Pancreas (tissue), 10 donors: Measurements from ENCODE around the gene NFKBIZ. TPM values are rescaled to one million over a fixed set of nuclear protein-coding genes. Genes with fewer than 3 reads are reported as not detected.

Source experiments
- ATAC-seq, 4 donors: fragments of 200-7000 bp; cut with Tn5 transposase; one replicate each; pipeline versions ENCODE4 v1.8.0 to v1.9.1; 2020; ENCODE audit warnings: mild to moderate bottlenecking in 4 of 4, moderate library complexity in 4 of 4
- DNase-seq, 6 donors: peaks; one replicate each; pipeline ENCODE4 v3.0.0-alpha.2; 2020
- FAIRE-seq: peaks from 2 replicates; lab custom pipeline; 2012; peaks lifted over from hg19 to GRCh38; lab: Jason Lieb, UNC
- H3K27ac ChIP-seq, 4 donors: fragments of 200-600 bp; sonication (generic); 1 replicate in 3 of 4; 2 replicates in 1 of 4; pipeline versions ENCODE4 v1.5.0 to v1.8.0; 2020
- H3K27me3 ChIP-seq, 4 donors: fragments of 200-600 bp; one replicate each; pipeline ENCODE4 v1.8.0; 2021
- H3K36me3 ChIP-seq, 3 donors: fragments of 200-600 bp; sonication (generic) in 1 of 3; one replicate each; pipeline versions ENCODE4 v1.5.0 to v1.8.0; 2020 to 2021
- H3K4me1 ChIP-seq, 3 donors: fragments of 200-600 bp; one replicate each; pipeline ENCODE4 v1.8.0; 2021
- H3K4me3 ChIP-seq, 4 donors: fragments of 200-600 bp; sonication (generic) in 2 of 4; one replicate each; pipeline versions ENCODE4 v1.5.0 to v1.8.0; 2020 to 2021
- H3K9me3 ChIP-seq, 4 donors: fragments of 200-600 bp; one replicate each; pipeline ENCODE4 v1.8.0; 2021
- WGBS, 2 donors: extraction: QIAGEN DNeasy Blood & Tissue Kit; methylation state at CpG; one replicate each; pipeline ENCODE4 v1.1.7; 2013; 5-methylcytosine and 5-hydroxymethylcytosine counted together
- intact Hi-C, 3 donors: fragments of 100-400 bp; cut with DNase I; formaldehyde crosslinking; loops; one replicate each; pipeline versions ENCODE4 v1.11.1 to v1.14.2; 2022
- polyA plus RNA-seq, 2 donors: library from polyadenylated mRNA; stranded (reverse); fragments of 200-250 nt; gene quantifications; one replicate each; pipeline ENCODE4 v1.2.3, GENCODE V29; 2013
- total RNA-seq, 6 donors: library from RNA; stranded (reverse); fragmentation: NEBNext Ultra II Directional in 4 of 6; extraction: Animal tissue kit (Norgen Biotek cat#: 25700) in 4 of 6; gene quantifications; one replicate each; pipeline versions ENCODE4 v1.2.1 to v1.2.4, GENCODE V29; 2021 to 2023
- TF ChIP-seq, protein P1 (sequence below), 4 donors: fragments of 200-600 bp; sonication (generic) in 3 of 4; IDR thresholded peaks; one replicate each; pipeline versions ENCODE4 v1.5.0 to v1.8.0; 2021; ENCODE audit warnings: antibody characterized with exemption in 4 of 4
- donor health status: healthy with polysubstance abuse.
- donor health status: DM: no; HTN: no; CAD: no; lungs with moderate emphysema.
- donor health status: DM: no; HTN: no; CAD: no.
- donor health status: control.
- donor health status: control.
- donor health status: Bipolar disorder and iron deficiency.
- donor health status: DM: yes; HTN: yes; CAD: no.
- donor health status: DM: no; HTN: no; CAD: no.
- donor health status: DM: no; HTN: no; CAD: no.
- donor health status: DM: yes; HTN: yes; CAD: no.

Gene NFKBIZ
- total and polyA plus RNA-seq, 8 donors: 16.5 to 90.7 (median 30.3) TPM

DNA sequence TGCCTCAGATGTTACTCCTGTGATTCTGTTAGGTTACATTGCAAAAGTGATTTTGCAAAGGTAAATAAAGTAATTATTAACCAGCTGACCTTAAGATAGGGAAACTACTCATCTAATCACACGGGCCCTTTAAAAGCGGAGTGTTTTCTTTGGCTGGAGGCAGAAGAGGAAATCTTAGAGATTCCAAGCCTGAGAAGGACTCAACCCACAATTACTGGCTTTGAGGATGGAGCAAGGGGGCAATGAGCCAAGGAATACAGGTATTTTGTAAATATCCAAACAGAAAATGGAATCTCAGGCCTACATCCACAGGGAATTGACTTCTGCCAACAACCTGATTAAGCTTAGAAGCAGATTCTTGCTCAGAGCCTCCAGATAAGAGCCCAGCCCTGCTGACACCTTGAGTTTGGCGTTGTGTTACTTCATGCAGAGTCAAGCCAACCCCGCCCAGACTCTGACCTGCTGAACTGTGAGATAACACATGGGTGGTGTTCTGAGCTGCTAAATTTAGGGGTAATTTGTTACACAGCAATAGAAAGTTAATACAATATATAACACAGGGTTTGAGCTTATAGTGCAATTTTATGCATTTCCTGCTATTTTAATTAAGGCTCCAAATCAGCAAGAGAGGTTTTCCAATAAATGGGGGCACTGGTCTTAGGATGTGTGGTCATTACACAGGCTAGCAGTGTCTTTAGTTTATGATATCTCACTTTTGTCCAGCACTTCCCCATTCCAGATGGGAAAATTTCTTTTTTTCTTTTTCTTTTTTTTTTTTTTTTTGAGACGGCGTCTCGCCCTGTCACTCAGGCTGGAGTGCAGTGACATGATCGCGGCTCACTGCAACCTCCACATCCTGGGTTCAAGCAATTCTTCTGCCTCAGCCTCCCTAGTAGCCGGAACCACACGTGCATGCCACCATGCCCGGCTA, 19.5 kb downstream of the NFKBIZ start:
- H3K4me3 ChIP-seq: no peak overlapping the region
- intact Hi-C loops: no loop called here
- no peaks in the 10 kb centered on the region for H3K9me3 ChIP-seq
- DNase-seq (peak in 1 of 6 donors; percentile 62), FAIRE-seq (no peak), ATAC-seq (peak; percentile 71 to 76 (median 74))
- H3K27me3 ChIP-seq: no peaks in the 10 kb centered on the region
- peak overlapping the region in 2 of 4 donors; percentile 42 to 64 for H3K27ac ChIP-seq
- WGBS, 2 donors: 66 to 73% methylated on average over 12 of the region's 12 CpGs
- peaks cover 0 to 26% (median 4%) of the 10 kb centered on the region in 3 donors for H3K4me1 ChIP-seq
- H3K36me3 ChIP-seq: no peaks in the 10 kb centered on the region
- TF ChIP-seq, protein P1, sequence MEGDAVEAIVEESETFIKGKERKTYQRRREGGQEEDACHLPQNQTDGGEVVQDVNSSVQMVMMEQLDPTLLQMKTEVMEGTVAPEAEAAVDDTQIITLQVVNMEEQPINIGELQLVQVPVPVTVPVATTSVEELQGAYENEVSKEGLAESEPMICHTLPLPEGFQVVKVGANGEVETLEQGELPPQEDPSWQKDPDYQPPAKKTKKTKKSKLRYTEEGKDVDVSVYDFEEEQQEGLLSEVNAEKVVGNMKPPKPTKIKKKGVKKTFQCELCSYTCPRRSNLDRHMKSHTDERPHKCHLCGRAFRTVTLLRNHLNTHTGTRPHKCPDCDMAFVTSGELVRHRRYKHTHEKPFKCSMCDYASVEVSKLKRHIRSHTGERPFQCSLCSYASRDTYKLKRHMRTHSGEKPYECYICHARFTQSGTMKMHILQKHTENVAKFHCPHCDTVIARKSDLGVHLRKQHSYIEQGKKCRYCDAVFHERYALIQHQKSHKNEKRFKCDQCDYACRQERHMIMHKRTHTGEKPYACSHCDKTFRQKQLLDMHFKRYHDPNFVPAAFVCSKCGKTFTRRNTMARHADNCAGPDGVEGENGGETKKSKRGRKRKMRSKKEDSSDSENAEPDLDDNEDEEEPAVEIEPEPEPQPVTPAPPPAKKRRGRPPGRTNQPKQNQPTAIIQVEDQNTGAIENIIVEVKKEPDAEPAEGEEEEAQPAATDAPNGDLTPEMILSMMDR (IDR thresholded peaks at IDR 0.05): no peak

DNA sequence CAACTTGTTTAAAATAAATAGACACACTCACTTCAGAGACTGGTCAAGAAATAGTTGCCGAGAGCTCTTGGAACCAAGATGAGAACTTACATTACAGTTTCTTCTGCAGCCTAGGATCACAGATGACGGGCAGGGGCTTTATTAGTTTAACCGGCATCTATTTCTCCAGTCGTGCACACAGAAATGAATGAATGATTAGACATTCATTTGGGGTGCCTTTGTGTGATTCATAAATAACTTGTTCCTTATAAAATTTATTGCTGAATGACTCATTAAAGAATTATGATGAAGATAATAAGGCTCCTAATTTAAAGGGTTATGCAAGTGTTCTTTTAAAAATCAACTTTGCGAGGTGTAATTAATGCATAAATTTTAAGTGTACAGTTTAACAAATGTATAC, 20.8 kb downstream of the NFKBIZ start:
- Histone ChIP-seq H3K36me3 (no peaks in the 10 kb centered on the region), H3K27me3 (no peaks in the 10 kb centered on the region), H3K27ac (no peak overlapping the region), H3K4me1 (peaks cover 0 to 26% (median 4%) of the 10 kb centered on the region in 3 donors), H3K9me3 (no peaks in the 10 kb centered on the region), H3K4me3 (no peak overlapping the region)
- DNase-seq (no peak), ATAC-seq (no peak), FAIRE-seq (no peak)
- intact Hi-C loops: no loop called here
- WGBS, 2 donors: 92 to 93% methylated on average over 5 of the region's 5 CpGs
- TF ChIP-seq, protein P1 (IDR thresholded peaks at IDR 0.05): no peak

DNA sequence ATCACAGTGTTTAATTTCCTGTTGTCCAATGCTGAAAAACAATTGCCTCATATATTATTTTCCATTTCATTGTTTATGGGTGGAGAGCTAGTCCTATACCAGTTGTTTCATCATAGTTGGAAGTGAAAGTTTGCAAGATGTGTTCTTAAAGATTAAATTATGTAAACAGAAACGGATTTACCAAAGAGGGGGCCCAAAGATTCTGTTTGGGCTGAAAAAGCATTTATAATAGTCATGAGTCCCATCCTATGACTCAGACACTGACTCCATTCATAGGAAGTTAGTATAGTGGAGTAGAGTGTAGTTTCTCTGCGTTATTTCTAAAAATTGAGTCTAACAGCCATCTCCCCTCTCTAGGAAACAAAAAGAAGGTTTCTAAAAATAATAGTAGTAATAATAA, 24.3 kb downstream of the NFKBIZ start:
- no peak overlapping the region for H3K4me3 ChIP-seq
- H3K27ac ChIP-seq: no peak overlapping the region
- no peaks in the 10 kb centered on the region for H3K27me3 ChIP-seq
- no peak for ATAC-seq
- peaks cover 0 to 6% (median 0%) of the 10 kb centered on the region in 3 donors for H3K4me1 ChIP-seq
- FAIRE-seq: no peak
- WGBS, 2 donors: 68 to 82% methylated on average over 2 of the region's 2 CpGs
- H3K36me3 ChIP-seq: no peaks in the 10 kb centered on the region
- no peaks in the 10 kb centered on the region for H3K9me3 ChIP-seq
- TF ChIP-seq, protein P1 (IDR thresholded peaks at IDR 0.05): no peak
- intact Hi-C loops: no loop called here
- no peak for DNase-seq

DNA sequence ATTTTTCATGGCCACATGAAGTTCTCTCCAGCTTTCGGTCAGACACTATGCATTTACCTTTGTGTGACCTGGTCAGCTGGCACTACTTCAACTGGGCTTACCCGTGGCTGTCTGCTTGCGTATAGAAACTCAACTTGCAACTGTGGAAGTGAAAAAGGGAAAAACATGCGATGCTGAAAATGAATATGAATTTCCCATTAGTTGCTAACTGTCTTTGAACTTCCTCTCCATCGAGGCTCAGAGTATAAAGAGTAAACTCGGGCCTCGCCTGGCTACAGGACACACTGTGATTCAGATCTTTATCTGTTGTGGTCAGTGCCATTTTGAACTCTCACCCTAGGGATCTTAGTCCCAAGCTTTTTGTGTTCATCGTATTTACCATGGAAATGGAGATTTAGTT, 26.8 kb downstream of the NFKBIZ start:
- intact Hi-C loops: no loop called here
- no peaks in the 10 kb centered on the region for H3K36me3 ChIP-seq
- 80 to 84% methylated on average over 8 of the region's 8 CpGs for WGBS, 2 donors

More for the DNA sequence above, 26.8 kb downstream of the NFKBIZ start:
- ATAC-seq (peak in 1 of 4 donors; percentile 37), FAIRE-seq (no peak), DNase-seq (no peak)
- Histone ChIP-seq H3K27ac (no peak overlapping the region), H3K4me3 (no peak overlapping the region), H3K9me3 (no peaks in the 10 kb centered on the region), H3K27me3 (no peaks in the 10 kb centered on the region), H3K4me1 (peaks cover 0 to 5% (median 0%) of the 10 kb centered on the region in 3 donors)
- TF ChIP-seq, protein P1 (IDR thresholded peaks at IDR 0.05): no peak
